Astrocyte of the spinal cord (primary cell): ENCODE measurements around the gene COG4.
"Not testable (repeated sequence)": the region's sequence is repeated elsewhere in the genome, so short reads cannot be mapped to it uniquely, and the experiment has no call there.

Experiments used
- DNase-seq: peaks from one replicate; pipeline ENCODE4 v3.0.0; 2011; ENCODE audit warnings: low read depth, low spot score
- H3K4me3 ChIP-seq: 2 replicates; pipeline ENCODE4 v1.5.1; 2011; ENCODE audit warnings: low read depth, mild to moderate bottlenecking, low read length, moderate library complexity
- in situ Hi-C: cut with HindIII; loops from 2 replicates; pipeline ENCODE4 v1.10.0; 2017; ENCODE audit warnings: low sequenced_read_pairs
- TF ChIP-seq, protein P1 (sequence below): IDR thresholded peaks from 2 replicates; pipeline ENCODE4 v1.5.1; 2012; ENCODE audit warnings: low read depth, mild to moderate bottlenecking, low read length, inconsistent platforms

Gene COG4

DNA sequence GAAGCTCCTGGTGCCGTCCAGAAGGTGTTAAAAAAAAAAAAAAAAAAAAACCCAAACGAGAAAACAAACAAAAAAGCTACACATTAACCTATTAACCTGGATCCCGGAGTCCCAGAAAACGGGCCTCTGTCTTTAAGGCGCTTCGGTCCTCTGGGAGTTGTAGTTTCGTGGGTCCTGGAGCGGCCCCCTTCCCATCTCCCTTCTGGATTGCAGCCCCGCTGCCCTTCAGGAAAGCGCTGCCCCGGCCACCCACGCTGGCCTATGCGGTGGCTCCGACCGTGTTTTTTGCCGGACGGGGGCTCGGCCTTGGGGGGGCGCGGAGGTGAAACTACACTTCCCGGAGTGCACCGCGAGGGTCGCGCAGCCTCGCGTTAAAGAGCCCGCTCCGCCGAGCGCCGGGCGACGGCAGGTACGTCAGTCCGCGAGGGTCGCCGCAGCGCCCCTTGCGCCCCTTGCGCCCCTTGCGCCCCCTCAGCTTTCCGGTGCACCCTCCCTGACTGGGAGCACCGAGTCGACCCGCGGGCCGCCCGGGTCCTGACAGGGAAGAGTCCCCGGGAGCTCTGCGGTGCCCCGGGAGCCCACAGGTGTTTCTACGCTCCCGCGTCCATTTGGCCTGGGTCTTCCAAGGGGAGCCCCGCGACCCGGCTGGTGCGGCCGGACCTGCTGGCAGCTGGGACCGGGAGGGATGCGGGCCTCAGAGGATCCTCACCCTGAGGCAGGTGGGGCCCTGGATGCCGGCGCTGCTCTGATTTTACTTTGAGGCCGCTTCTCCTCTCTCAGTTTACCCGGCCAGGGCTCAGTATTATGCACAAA, 68.9 kb downstream of the COG4 start, which contains the start of gene FCSK:
Gene FCSK (plus strand): TSS at position 374 of the 813 bp plus-strand sequence. CDS start 8,596 bp downstream, outside the sequence.
- DNase-seq, result peak; percentile 73
- H3K4me3 ChIP-seq, result peak within 1 kb of the TSS; percentile 90
- in situ Hi-C loops, result no loop called here
- TF ChIP-seq, protein P1, sequence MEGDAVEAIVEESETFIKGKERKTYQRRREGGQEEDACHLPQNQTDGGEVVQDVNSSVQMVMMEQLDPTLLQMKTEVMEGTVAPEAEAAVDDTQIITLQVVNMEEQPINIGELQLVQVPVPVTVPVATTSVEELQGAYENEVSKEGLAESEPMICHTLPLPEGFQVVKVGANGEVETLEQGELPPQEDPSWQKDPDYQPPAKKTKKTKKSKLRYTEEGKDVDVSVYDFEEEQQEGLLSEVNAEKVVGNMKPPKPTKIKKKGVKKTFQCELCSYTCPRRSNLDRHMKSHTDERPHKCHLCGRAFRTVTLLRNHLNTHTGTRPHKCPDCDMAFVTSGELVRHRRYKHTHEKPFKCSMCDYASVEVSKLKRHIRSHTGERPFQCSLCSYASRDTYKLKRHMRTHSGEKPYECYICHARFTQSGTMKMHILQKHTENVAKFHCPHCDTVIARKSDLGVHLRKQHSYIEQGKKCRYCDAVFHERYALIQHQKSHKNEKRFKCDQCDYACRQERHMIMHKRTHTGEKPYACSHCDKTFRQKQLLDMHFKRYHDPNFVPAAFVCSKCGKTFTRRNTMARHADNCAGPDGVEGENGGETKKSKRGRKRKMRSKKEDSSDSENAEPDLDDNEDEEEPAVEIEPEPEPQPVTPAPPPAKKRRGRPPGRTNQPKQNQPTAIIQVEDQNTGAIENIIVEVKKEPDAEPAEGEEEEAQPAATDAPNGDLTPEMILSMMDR, result no peak

DNA sequence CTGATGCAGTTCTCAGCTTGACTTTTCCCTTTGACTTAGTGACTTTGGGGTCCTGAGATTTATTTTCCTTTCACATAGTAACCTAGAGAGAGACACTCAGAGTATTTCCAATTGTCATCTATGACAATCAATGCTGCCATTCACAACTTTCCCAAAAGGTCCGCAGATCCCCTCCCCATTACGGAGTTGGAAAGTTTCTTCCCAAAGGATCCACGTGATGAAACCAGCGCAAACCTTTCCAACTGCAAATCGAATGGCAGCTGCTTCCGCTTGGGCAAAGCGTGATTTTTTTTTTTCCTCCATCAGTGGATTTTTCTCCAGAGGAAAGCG, 69.5 kb downstream of the COG4 start:
- H3K4me3 ChIP-seq, result peak overlapping the region; percentile 90
- in situ Hi-C loops, result no loop called here
- TF ChIP-seq, protein P1, result no peak
- DNase-seq, result no peak

DNA sequence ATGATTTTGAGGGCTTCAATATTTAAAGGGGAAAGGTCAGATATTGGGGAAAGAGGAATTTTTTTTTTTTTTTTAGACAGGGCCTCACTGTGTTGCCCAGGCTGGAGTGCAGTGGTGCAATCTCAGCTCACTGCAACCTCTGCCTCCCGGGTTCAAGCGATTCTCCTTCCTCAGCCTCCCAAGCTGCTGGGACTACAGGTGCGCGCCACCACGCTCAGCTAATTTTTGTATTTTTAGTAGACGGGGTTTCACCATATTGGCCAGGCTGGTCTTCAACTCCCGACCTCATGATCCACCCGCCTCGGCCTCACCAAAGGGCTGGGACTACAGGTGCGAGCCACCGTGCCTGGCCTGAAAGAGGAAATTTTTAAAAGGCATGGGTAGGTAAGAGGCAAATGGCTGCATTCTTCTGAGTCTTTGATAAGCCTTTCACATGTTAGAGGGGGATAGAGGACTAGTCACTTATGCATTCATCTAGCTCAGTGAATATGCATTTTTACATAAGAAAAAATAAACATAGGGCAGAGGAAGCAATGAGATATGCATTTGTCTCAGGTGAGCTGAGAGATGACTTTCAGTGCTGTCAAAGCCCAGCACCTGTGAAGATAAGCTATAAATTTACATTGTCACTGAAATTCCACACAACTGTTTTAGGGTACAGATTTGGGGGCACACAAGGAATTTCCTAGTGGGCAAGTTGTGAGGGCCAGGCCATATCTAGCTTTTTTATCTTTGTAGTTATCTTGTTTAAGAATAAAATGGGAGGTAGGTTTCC, 70.0 kb downstream of the COG4 start:
- TF ChIP-seq, protein P1, result no peak
- in situ Hi-C loops, result no loop called here
- H3K4me3 ChIP-seq, result peak overlapping the region; percentile 90
- no peak for DNase-seq

DNA sequence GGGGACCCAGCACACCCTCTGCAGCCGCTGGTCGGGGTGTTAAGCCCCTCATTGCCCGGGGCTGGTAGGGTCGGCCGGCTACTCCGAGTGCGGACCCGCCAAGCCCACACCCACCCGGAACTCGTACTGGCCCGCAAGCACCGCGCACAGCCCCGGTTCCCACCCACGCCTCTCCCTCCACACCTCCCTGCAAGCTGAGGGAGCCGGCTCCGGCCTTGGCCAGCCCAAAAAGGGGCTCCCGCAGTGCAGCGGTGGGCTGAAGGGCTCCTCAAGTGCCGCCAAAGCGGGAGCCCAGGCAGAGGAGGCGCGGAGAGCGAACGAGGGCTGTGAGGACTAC, 72.4 kb downstream of the COG4 start:
- DNase-seq, H3K4me3 ChIP-seq, in situ Hi-C loops: not testable (repeated sequence)

DNA sequence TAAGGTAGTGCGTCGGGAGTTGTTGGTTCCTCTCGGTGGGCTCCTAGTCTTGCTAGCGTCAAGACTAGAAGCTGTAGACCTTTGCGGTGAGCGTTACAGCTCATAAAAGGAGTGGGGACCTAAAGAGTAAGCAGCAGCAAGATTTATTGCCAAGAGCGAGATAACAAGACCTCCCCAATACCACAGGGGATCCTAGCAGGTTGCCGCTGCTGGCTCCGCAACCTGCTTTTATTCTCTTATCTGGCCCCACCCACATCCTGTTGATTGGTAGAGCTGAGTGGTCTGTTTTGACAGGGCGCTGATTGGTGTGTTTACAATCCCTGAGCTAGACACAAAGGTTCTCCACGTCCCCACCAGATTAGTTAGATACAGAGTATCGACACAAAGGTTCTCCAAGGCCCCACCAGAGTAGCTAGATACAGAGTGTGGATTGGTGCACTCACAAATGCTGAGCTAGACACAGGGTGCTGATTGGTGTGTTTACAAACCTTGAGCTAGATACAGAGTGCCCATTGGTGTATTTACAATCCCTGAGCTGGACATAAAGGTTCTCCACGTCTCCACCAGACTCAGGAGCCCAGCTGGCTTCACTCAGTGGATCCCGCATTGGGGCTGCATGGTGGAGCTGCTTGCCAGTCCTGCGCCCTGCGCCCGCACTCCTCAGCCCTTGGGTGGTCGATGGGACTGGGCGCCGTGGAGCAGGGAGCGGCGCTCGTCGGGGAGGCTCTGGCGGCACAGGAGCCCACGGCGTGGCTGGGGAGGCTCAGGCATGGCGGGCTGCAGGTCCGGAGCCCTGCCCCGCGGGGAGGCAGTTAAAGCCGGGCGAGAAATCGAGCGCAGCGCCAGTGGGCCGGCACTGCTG, 73.0 kb downstream of the COG4 start:
- DNase-seq, H3K4me3 ChIP-seq, in situ Hi-C loops: not testable (repeated sequence)

DNA sequence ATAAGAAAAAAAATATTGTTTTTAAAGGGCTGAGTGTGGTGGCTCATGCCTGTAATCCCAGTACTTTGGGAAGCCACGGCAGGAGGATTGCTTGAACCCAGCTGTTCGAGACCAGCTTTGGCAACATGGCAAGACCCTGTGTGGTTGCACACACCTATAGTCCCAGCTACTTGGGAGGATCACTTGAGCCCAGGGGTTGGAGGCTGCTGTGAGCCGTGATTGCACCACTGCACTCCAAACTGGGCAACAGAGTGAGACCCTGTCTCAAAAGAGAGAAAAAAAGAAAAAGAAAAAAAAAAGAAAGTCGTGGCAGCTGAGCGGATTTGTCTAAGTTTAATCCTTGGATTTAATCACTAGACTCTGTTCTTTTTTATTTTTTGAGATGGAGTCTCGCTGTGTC, 75.3 kb downstream of the COG4 start:
- DNase-seq, result no peak
- in situ Hi-C loops, result no loop called here
- no peak overlapping the region for H3K4me3 ChIP-seq
- TF ChIP-seq, protein P1, result no peak

DNA sequence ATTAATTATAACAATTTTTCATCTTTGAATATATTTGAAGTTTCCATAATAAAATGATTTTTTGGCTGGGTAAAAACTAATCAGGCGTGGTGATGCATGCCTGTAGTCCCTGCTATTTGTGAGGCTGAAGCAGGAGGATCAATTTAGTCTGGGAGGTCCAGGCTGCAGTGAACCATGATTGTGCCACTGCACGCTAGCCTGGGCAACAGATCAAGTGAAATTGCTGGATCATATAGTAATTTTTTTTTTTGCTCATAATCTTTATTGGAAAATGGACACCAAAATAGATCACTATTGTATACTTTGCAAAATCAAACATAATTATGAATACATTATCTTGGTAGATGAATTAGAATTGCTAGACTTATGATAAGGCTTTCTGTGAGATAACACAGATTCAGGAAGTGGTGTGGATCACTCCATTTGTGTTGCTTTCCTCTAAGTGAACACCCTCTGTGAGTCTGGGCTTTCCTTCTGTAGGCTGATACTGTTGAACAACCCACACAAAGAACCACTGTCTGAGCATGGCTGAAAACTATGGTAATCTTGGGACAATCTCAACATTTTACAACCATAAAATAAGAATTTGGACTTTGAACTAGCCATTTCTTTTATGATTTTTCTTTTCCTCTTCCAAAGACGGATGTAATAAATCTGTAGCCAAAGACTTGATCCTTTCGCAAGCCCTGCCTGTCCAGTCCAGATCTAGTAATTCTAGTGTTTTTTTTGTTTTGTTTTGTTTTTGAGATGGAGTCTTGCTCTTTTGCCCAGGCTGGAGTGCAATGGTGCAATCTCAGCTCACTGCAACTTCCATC, 78.9 kb downstream of the COG4 start:
- in situ Hi-C loops, result no loop called here
- no peak overlapping the region for H3K4me3 ChIP-seq
- TF ChIP-seq, protein P1, result no peak
- no peak for DNase-seq
